Femur (tissue), 1 donor: Measurements from ENCODE around the gene CRIP2.

Experiments
- DNase-seq: peaks from one replicate; pipeline ENCODE4 v3.0.0-alpha.2; 2017

CRIP2 gene

DNA sequence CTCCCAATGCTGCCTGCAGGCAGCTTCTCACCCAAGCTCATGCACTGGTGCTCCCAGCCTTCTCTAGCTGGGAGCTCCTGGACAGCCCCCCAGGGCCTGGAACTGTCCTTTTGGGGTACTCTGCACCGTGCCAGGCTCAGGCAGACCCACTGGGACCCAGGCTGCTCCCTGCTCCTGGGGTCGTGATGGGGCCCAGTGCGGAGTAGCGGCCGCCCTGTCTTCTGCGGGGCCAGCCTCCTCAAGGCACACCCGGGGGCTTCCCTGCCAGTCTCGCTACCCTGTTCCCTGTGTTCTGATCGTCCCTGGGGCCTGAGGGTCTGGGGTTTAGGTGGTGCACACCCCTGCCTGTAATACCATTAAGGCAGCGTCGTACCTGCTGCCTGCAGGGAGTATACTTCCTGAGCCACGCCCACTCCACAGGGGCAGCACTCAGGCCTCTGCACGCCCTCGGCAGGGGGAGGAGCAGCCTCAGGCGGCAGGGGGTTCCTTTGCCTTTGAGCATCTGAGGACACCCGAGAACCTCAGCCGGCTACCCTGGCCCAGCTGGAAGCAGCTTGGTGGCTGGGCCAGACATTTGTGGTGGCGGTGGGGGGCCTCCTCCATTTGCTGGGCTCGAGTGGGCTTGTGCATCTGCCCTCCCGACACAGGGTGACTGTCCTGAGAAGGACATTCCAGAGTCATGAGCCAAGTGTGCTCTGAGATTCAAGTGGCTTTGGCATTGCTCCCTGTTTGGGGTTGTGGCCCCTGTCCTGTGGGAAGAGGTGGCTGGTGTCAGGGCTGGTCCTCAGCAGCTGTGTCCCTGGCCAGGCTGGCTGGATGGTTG lies 9.2 kb upstream of the CRIP2 start:
- peak; percentile 74 for DNase-seq

DNA sequence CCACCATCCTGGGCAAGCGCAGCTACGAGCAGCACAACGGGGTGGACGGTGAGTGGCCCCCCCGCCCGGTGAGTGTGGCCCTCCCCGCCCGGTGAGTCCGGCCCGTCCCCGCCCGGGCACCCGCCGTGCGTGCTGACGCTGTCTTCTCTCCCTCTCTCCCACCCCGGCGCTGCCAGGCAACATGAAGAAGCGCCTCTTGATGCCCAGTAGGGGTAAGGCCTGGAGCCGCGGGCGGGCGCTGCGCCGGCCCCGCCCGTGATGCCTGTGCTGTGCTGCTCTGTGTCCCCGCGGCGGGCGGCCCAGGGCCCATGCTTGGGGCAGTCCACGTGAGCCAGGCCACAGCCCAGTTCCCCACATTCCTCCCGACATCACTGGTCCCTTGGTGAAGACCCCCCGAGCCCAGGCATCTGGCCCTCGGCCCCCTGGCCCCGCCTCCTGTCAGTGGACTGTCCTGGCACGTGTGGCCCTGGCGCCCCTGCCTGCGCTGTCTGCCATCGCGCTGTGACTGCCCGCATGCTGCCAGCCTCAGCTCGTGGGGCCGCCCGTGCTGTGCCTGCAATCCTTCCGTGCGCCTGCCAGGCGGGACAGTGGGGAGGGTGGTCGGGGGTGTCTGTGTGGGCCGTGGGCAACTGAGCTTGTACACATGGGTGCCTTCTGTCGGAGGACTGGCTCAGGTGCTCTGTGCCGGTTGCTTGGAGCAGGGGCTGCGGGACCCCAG lies 7.9 kb upstream of the CRIP2 start:
- DNase-seq, result no peak

- DNase-seq, result no peak
Measured at GRCh38 chr14:105467249-105467941, 7.2 kb upstream of the CRIP2 start.

DNA sequence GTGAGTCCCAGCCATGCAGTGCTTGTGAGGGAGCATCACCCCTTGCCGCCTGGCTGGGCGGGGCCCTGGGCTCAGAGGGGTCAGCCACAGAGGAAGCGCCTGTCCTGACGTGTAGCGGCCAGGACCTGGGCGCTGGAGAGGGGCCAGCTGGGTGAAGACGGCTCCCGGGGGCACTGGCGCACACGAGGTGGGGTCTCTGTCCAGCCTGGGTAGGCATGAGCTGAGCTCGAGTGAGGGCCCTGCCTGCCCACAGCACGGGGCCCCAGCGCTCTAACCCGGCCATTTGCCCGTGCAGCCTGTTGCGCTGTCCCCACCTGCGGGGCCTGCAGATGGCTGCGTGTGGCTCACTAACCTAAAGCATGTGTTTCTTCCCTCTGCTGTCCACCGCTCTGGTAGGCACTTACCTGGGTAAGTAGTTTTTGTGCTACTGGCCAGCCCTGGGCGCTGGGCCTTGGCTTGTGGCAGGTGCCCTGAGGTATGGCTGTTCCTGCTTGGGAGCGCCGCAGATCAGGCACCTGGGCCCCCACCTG lies 6.6 kb upstream of the CRIP2 start:
- no peak for DNase-seq

DNA sequence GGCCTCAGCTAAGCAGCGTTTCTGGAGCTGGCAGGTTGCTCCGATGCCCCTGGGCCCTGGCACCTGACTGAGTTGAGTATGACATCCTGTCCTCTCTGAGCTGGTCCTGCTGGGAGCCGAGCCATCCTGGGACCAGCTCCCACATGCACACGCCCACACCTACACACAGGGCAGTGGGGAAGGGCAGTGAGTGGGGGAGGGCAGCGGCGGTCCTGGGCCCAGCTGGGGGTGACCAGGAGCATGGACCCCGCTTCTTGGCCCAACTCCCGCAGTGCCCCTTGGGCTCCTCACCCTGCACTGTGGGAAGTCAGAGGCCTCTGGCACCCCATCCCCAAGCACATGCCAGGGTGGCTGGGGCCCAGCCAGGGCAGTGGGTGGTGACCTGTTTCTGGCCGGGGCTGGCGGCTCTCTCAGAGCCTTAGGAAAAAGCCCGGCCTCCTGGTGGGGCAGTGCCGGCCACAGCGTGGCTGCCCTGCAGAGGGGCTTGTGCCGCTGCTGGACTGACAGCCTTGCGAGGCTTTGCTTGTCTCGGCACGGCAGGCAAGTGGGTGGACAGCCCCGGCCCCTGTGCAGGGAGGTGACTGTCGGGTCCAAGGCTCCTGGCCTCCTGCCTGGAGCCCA lies 5.9 kb upstream of the CRIP2 start:
- peak; percentile 50 for DNase-seq

DNA sequence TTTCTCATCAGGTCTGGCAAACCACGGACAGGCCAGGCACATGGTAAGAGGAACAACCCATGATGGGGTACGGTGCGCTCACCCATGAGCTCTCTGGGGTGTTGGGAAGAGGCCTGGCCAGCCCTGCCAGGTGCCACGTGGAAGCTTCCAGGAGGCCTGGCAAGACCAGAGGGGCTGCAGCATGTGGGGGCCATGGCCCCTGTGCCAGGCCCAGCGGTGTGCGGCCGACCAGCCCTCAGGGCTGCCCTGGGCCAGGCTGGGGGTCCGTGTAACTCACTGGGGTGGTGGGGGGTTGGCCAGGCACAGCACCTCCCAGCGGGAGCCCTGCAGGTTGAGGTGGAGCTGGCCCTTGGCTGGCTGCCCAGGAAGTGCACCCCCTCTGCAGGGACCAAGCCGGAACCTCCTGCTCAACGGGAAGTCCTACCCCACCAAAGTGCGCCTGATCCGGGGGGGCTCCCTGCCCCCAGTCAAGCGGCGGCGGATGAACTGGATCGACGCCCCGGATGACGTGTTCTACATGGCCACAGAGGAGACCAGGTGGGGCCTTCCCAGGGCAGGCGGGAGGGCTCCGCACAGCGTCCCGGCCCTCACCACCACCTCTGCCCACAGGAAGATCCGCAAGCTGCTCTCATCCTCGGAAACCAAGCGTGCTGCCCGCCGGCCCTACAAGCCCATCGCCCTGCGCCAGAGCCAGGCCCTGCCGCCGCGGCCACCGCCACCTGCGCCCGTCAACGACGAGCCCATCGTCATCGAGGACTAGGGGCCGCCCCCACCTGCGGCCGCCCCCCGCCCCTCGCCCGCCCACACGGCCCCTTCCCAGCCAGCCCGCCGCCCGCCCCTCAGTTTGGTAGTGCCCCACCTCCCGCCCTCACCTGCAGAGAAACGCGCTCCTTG lies 4.9 kb upstream of the CRIP2 start:
- DNase-seq, result peak; percentile 43

DNA sequence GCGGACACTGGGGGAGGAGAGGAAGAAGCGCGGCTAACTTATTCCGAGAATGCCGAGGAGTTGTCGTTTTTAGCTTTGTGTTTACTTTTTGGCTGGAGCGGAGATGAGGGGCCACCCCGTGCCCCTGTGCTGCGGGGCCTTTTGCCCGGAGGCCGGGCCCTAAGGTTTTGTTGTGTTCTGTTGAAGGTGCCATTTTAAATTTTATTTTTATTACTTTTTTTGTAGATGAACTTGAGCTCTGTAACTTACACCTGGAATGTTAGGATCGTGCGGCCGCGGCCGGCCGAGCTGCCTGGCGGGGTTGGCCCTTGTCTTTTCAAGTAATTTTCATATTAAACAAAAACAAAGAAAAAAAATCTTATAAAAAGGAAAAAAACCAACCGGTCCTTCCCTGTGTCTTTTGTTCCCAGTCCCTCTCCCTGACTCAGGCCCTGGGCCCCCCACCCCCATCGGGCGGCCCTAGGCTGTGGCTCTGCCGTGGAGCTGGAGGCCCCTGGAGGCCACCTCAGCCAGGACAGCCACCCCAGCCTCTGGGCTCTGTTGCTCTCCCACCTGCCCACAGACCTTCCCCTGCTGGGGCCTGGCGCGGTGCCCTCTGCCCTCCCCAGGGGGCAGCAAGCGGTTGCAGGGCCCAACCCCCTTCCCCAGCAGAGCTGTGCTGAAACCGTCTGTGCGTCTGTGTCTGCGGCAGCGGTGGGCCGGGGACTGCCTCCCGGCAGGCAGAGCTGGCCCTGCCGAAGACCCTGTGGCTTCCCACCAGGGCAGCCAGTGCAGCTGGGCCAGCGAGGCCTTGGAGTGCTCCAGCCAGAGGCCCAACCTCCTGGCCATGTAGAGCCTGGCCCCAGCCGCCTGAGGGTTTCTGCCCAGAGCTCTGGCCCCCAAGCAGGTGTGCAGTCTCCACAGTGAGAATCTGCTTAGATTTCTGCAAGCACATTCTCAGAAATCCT lies 4.0 kb upstream of the CRIP2 start:
- peak; percentile 45 for DNase-seq

DNA sequence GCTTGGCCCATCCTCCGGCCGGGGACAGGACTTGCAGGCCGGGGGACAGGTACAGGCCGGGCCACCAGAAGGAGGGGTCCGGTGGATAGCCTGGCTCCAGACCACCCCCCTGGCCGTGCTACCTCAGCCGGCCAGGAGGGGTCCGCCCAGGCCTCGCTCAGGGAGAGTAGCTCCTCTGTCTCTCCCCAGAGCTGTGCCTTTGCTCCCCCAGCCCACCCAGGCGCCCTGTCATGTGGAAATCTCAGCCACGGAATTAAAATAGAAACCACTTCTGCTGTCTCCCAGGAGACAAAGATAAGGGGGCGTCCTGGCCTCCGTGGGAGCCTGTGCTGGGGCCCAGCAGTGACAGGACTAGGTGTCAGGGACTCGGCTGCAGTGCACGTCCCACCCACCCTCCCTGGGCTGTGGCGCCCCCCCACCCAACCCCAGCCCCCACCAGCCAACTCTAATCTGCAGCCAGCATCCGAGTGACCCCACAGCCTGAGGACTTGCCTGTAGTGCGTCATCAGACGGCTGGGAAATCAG lies 3.3 kb upstream of the CRIP2 start:
- DNase-seq, result no peak

DNA sequence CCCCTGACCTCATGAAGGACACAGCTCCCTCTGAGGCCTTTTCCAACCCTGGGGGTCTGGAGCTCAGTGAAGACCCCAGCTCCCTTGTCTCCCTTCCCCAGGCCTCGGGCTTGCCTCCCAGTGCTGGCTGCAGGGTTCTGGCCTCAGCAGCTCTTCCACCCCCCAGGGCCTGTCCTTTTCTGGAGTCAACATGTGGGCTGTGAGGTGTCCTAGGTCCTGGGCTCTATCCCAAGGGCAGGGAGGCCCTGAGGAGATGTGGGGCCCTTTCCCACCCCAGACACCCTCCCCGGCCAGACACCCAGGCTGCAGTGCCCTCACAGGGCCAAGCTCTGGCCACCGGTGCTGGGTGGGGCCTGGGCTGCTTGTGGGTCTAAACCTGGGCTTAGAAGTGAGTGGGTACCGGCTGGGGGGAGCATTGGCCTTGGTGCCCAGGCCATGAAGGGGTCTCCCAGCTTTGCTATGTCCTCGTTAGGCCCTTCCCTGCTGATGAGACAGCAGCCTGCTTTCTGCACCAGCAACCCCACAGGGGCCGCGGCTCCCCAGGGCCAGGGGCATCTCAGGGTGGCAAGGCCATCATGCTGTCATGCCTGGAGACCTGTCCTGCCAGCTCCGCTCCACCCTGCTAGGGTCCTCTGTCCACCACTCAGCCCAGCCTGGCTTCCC lies 2.7 kb upstream of the CRIP2 start:
- DNase-seq, result no peak

DNA sequence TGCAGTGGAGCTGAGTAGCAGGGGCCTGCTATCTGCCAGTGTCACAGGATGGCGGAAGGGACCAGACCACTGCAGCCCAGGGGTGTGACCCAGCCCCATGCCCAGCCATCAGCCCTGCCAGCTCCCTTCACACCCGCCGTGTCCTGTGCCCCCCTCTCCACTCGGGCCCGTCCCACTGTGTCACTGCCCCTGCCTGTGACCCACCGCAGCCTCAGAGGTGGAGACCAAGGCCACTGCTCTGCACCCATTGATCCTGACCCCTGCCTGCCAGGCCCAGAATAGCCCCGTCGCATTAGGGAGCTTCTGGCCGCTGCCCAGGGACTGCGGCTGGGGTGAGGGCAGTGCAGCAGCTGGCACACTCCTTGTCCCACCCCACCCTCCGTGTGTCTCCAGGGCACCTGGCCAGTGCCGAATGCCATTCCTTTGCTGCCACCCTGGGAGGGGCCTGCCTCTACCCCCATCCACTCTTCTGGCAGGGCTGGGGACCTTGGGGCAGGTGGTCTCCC lies 2.1 kb upstream of the CRIP2 start:
- DNase-seq, result peak; percentile 76

DNA sequence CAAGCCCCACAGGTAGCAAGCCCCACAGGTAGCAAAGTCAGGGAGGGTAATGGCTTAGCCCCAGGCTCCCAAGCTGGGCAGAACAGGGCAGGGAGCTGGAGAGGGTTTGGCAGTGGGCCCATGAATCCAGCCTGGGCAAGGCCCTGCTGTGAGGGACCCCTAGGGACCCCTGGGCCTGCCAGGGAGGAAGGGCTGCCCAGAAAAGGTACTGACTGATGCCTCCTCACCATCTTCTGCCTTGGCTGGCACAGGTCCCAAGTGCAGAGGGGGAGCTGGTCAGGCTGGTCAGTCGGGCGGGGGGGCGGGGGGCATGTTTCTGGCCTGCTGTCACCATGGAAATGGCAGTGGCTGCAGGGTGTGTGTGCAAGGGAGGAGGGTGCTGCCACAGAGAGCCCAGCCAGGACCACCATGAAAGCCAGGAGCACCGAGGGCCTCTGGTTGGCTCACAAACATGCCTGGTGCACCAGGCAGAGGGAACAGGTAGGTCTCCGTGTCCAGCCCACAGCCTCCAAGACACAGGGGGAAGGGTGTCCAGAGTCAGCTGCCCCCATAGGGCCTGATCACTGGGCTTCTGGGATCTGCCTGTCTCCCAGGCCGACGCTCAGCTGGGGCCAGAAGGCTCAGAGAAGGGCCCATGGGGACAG lies 1.5 kb upstream of the CRIP2 start:
- DNase-seq, result peak; percentile 74

DNA sequence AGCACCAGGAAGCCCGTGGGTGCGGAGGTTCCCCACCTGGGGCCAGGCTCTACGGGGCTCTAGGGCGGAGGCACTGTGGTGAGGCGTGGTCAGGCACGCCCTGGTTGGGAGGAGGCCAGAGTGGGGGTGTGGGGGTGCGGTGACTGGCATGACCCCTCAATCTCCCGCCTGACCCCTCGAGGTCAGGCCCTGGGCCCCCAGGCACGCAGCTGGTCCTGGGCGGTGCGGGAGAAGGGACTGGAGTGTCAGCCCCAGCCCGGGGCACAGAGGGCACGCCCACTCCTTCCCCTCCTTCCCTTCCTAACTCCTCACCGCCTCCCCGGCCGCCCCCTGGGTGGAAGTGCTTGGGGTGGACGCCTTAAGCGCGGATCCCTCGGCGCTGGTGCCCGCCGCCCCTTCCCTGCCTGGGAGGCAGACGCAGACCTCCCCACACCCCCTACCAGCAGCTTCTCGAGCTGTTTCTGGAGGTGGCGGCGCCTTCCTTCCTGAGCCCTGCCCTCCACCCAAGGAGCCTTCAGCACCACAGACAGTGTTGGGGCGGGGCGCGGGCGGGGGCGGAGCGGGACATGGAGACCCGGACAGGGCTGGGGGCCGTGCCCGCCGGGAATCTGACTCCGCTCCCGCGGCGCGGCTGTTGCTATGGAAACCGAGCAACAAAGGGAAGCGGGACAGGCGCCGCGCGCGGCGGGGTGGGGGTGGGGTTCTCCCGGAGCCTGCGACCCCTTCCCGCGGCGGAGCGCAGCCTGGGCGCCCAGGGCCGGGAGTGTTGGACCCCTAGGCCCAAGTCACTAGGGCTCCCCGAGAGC lies 741 bp upstream of the CRIP2 start:
- DNase-seq, result peak; percentile 95

- DNase-seq, result peak; percentile 81
Measured at GRCh38 chr14:105475269-105476096, 862 bp downstream of the CRIP2 start.

DNA sequence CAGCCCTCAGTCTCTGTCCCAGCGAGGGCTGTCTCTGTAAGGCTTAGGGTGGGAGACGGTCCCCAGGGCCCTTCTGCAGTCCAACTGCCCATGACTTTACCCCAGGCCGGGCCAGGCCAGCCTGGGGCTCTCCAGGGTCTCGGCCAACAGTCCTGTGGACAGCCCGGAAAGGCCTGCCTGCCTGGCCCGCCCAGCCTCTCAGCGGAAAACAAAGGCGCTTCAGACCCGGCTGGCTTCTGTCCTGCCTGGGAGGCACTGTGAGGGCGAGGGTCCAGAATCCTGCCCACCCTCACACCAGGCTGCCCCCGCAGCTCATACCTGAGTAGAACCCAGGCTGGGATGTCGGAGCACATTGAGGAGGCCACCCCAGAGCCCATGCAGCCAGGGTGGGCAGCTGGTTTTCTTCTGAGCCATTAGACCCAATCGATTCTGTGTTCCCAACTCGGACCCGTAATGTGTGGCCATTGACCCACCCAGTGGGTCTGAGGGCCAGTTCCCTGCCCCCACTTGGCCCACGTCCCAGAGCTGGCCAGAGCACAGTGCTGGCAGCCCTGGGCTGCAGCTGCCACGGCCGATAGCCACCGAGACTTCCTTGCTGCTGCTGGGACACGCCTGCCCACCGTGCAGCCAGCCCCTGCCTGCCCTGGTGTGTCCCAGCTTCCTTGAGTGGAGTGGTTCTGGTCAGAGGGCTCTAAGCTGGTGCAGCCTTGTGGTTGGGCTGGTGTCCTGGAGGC lies 1.6 kb downstream of the CRIP2 start:
- DNase-seq, result peak; percentile 82

DNA sequence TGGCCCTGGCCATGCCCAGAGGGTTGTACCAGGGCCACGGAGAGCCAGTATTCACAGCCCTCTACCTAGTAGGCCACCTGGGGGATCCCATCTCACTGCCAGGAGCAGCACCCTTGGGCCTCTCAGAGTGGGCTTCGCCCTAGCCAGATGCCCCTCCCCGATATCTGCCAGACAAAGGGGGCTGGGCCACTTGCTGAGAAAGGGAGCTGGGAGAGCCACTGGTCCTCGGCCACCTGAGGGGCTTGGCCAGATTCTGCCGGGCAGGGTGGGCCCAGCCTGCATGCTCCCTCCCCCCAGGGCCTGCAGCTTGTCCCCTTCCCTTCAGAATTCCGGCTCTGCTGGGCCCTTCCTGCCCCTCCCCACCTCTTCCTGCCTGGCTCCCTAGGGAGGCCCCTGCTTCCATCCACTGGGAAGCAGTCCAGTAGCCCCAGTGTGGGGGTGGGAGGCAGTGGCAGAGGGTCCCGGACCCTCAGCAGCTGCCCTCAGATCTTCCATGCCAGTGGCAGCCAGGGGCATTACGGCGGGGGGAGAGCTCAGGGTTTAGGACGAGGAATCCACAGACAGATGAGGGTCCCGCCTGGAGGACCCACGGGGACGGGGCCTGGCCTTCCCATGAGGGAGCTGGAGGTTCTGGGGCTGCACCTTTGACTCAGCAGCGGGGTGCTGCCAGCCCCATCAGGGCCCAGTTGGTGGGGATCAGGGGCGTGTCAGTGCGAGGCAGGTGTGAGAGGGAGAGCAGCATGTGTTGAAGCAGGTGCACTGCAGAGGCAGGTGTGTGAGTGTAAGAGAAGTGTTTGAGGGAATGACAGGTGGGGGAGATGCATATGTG lies 2.4 kb downstream of the CRIP2 start:
- no peak for DNase-seq
